GM06990 (cell line): Measurements from ENCODE around the gene ZNF536.

ENCODE experiments used
- DNase-seq: peaks from one replicate; pipeline ENCODE4 v3.0.0-alpha.2; 2011; ENCODE audit not compliant: insufficient read length; ENCODE audit errors: extremely low read depth
- H3K27me3 ChIP-seq: replicated peaks from 2 replicates; pipeline ENCODE4 v1.6.0; 2011; ENCODE audit warnings: low read length; ENCODE audit not compliant: control insufficient read depth, insufficient read depth
- H3K36me3 ChIP-seq: 2 replicates; pipeline ENCODE4 v1.5.1; 2011; ENCODE audit warnings: low read length; ENCODE audit not compliant: control insufficient read depth, insufficient read depth
- H3K4me3 ChIP-seq: replicated peaks from 2 replicates; pipeline ENCODE4 v1.5.1; 2011; ENCODE audit warnings: low read depth, mild to moderate bottlenecking, control low read depth, low read length
- TF ChIP-seq, protein P1 (sequence below): IDR thresholded peaks from 2 replicates; pipeline ENCODE4 v1.5.1; 2011; ENCODE audit warnings: low read length, control low read depth, mild to moderate bottlenecking, inconsistent platforms; ENCODE audit not compliant: insufficient read depth, poor library complexity, severe bottlenecking

Gene ZNF536

GRCh38 chr19:30580673-30581072, 208.5 kb downstream of the ZNF536 start:
- DNase-seq: no peak
- Histone ChIP-seq H3K27me3 (no peaks in the 10 kb centered on the region), H3K4me3 (no peak overlapping the region), H3K36me3 (no peaks in the 10 kb centered on the region)
- TF ChIP-seq, protein P1, sequence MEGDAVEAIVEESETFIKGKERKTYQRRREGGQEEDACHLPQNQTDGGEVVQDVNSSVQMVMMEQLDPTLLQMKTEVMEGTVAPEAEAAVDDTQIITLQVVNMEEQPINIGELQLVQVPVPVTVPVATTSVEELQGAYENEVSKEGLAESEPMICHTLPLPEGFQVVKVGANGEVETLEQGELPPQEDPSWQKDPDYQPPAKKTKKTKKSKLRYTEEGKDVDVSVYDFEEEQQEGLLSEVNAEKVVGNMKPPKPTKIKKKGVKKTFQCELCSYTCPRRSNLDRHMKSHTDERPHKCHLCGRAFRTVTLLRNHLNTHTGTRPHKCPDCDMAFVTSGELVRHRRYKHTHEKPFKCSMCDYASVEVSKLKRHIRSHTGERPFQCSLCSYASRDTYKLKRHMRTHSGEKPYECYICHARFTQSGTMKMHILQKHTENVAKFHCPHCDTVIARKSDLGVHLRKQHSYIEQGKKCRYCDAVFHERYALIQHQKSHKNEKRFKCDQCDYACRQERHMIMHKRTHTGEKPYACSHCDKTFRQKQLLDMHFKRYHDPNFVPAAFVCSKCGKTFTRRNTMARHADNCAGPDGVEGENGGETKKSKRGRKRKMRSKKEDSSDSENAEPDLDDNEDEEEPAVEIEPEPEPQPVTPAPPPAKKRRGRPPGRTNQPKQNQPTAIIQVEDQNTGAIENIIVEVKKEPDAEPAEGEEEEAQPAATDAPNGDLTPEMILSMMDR: no peak

DNA sequence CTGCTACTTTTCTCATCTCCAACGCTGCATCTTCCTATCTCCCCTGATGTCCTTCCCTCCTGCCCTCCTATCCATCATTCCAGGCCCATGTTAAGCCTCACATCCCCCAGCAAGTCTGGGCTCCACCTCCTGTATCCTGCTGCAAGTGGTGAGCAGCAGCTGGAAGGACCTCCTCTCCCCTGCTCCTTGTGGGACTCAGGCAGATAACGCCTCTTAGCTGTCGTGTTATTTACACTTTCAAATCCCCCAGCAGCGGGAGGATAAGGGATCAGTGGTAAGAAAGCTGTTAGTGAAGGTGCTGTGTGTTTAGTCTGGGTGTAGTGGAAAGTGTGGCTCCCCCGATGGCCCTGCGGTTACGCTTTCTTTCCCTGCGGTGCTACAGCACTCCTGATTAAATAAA, 211.9 kb downstream of the ZNF536 start:
- DNase-seq: no peak
- H3K4me3 ChIP-seq: no peak overlapping the region
- H3K36me3 ChIP-seq: no peaks in the 10 kb centered on the region
- H3K27me3 ChIP-seq: no peaks in the 10 kb centered on the region
- TF ChIP-seq, protein P1: no peak

GRCh38 chr19:30587869-30588268, 215.7 kb downstream of the ZNF536 start:
- H3K36me3 ChIP-seq: no peaks in the 10 kb centered on the region
- no peak overlapping the region for H3K4me3 ChIP-seq
- no peaks in the 10 kb centered on the region for H3K27me3 ChIP-seq
- TF ChIP-seq, protein P1: no peak
- DNase-seq: no peak

DNA sequence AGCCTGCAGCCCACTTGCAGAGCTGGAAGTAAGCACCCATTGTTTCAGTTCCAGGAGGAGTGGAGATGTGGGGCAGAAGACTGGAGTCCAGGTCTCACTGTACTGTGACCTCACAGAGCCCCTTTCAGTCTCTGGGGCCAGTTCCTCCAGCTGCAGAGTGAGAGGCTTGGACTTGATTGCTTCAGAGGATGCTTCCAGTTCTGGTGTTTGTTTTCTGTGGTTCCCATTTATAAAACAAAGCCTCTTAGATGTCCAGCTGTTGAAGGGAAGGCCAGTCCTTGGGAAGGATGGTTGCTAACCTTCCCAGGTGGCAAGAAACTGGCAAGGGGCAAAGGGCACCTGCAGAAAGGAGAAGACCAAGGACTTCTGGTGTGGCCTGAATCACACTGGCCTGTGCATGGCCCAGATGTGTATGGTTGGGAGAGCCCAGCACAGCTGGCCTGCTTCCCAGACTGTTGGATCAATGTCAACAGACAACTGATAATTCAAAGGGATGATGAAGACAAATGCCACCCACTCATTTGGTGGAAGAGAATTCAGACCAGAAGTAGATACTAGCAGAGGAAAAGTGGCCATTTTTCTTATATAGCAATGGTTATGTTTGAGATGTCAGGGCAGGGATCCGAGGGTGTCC, 218.5 kb downstream of the ZNF536 start:
- TF ChIP-seq, protein P1: no peak
- DNase-seq: no peak
- no peaks in the 10 kb centered on the region for H3K36me3 ChIP-seq
- no peaks in the 10 kb centered on the region for H3K27me3 ChIP-seq
- H3K4me3 ChIP-seq: no peak overlapping the region

- DNase-seq: no peak
- H3K27me3 ChIP-seq: no peaks in the 10 kb centered on the region
Observed at GRCh38 chr19:30593356-30593755, 221.2 kb downstream of the ZNF536 start.

More at GRCh38 chr19:30593356-30593755, 221.2 kb downstream of the ZNF536 start:
- TF ChIP-seq, protein P1: no peak
- Histone ChIP-seq H3K36me3 (no peaks in the 10 kb centered on the region), H3K4me3 (no peak overlapping the region)
